Stimulated activated naive CD8-positive, alpha-beta T cell treated with anti-CD3 and anti-CD28 coated beads, Interleukin-15, Interleukin-2, amounts not matched to agents 100 ng/mL and 50 ng/mL, for 24 hours (primary cell): ENCODE data around the gene TMEM222.

Experiments
- H3K27ac Mint-ChIP-seq: one replicate; pipeline ENCODE4 v1.8.0; 2021; ENCODE audit warnings: mild to moderate bottlenecking, mixed read lengths
- H3K27me3 Mint-ChIP-seq: one replicate; pipeline ENCODE4 v1.8.0; 2021; ENCODE audit warnings: mixed read lengths
- H3K36me3 Mint-ChIP-seq: one replicate; pipeline ENCODE4 v1.8.0; 2021; ENCODE audit warnings: low read depth, mixed read lengths
- H3K4me1 Mint-ChIP-seq: one replicate; pipeline ENCODE4 v1.8.0; 2021; ENCODE audit warnings: low read depth, mixed read lengths
- H3K4me3 Mint-ChIP-seq: one replicate; pipeline ENCODE4 v1.8.0; 2021; ENCODE audit warnings: mild to moderate bottlenecking, mixed read lengths
- H3K9me3 Mint-ChIP-seq: one replicate; pipeline ENCODE4 v1.8.0; 2021; ENCODE audit warnings: mixed read lengths

TMEM222 gene

GRCh38 chr1:27300341-27301051 is 21.5 kb upstream of the TMEM222 start:
- Mint-ChIP-seq H3K4me1 (no peaks in the 10 kb centered on the region), H3K36me3 (no peaks in the 10 kb centered on the region), H3K27me3 (no peaks in the 10 kb centered on the region), H3K27ac (no peak overlapping the region), H3K9me3 (no peaks in the 10 kb centered on the region), H3K4me3 (no peak overlapping the region)

GRCh38 chr1:27301052-27301422 is 20.9 kb upstream of the TMEM222 start:
- no peaks in the 10 kb centered on the region for H3K27me3 Mint-ChIP-seq
- H3K27ac Mint-ChIP-seq: no peak overlapping the region
- H3K4me1 Mint-ChIP-seq: no peaks in the 10 kb centered on the region
- no peak overlapping the region for H3K4me3 Mint-ChIP-seq
- no peaks in the 10 kb centered on the region for H3K36me3 Mint-ChIP-seq
- H3K9me3 Mint-ChIP-seq: no peaks in the 10 kb centered on the region

- Mint-ChIP-seq H3K4me1 (no peaks in the 10 kb centered on the region), H3K36me3 (no peaks in the 10 kb centered on the region), H3K9me3 (no peaks in the 10 kb centered on the region), H3K4me3 (no peak overlapping the region), H3K27me3 (no peaks in the 10 kb centered on the region), H3K27ac (no peak overlapping the region)
Measured at GRCh38 chr1:27301582-27302199, 20.3 kb upstream of the TMEM222 start.

- no peaks in the 10 kb centered on the region for H3K27me3 Mint-ChIP-seq
- no peak overlapping the region for H3K4me3 Mint-ChIP-seq
- H3K27ac Mint-ChIP-seq: no peak overlapping the region
- H3K9me3 Mint-ChIP-seq: no peaks in the 10 kb centered on the region
- H3K36me3 Mint-ChIP-seq: no peaks in the 10 kb centered on the region
- no peaks in the 10 kb centered on the region for H3K4me1 Mint-ChIP-seq
Measured at GRCh38 chr1:27302612-27303011, 19.4 kb upstream of the TMEM222 start.

GRCh38 chr1:27303509-27303908 is 18.5 kb upstream of the TMEM222 start:
- Mint-ChIP-seq H3K36me3 (no peaks in the 10 kb centered on the region), H3K9me3 (no peaks in the 10 kb centered on the region), H3K4me1 (no peaks in the 10 kb centered on the region), H3K27ac (no peak overlapping the region), H3K27me3 (no peaks in the 10 kb centered on the region), H3K4me3 (no peak overlapping the region)

GRCh38 chr1:27306071-27306470 is 15.9 kb upstream of the TMEM222 start:
- H3K27me3 Mint-ChIP-seq: no peaks in the 10 kb centered on the region
- no peak overlapping the region for H3K27ac Mint-ChIP-seq
- H3K9me3 Mint-ChIP-seq: no peaks in the 10 kb centered on the region
- no peak overlapping the region for H3K4me3 Mint-ChIP-seq
- no peaks in the 10 kb centered on the region for H3K4me1 Mint-ChIP-seq
- H3K36me3 Mint-ChIP-seq: no peaks in the 10 kb centered on the region

- Mint-ChIP-seq H3K27me3 (no peaks in the 10 kb centered on the region), H3K27ac (no peak overlapping the region), H3K9me3 (no peaks in the 10 kb centered on the region), H3K4me3 (no peak overlapping the region), H3K4me1 (no peaks in the 10 kb centered on the region), H3K36me3 (no peaks in the 10 kb centered on the region)
Measured at GRCh38 chr1:27306892-27307761, 14.8 kb upstream of the TMEM222 start.

- Mint-ChIP-seq H3K4me3 (no peak overlapping the region), H3K4me1 (no peaks in the 10 kb centered on the region), H3K27ac (no peak overlapping the region), H3K27me3 (no peaks in the 10 kb centered on the region), H3K9me3 (no peaks in the 10 kb centered on the region), H3K36me3 (no peaks in the 10 kb centered on the region)
Measured at GRCh38 chr1:27307874-27308598, 13.9 kb upstream of the TMEM222 start.

GRCh38 chr1:27314169-27314568 is 7.8 kb upstream of the TMEM222 start:
- Mint-ChIP-seq H3K9me3 (no peaks in the 10 kb centered on the region), H3K27me3 (no peaks in the 10 kb centered on the region), H3K4me1 (no peaks in the 10 kb centered on the region), H3K4me3 (no peak overlapping the region), H3K27ac (no peak overlapping the region), H3K36me3 (no peaks in the 10 kb centered on the region)

GRCh38 chr1:27314737-27315136 is 7.2 kb upstream of the TMEM222 start:
- Mint-ChIP-seq H3K9me3 (no peaks in the 10 kb centered on the region), H3K4me1 (no peaks in the 10 kb centered on the region), H3K27ac (no peak overlapping the region), H3K36me3 (no peaks in the 10 kb centered on the region), H3K4me3 (no peak overlapping the region), H3K27me3 (no peaks in the 10 kb centered on the region)

GRCh38 chr1:27316860-27317259 is 5.1 kb upstream of the TMEM222 start:
- peaks cover 3% of the 10 kb centered on the region for H3K4me1 Mint-ChIP-seq
- H3K9me3 Mint-ChIP-seq: no peaks in the 10 kb centered on the region
- no peak overlapping the region for H3K27ac Mint-ChIP-seq
- H3K36me3 Mint-ChIP-seq: no peaks in the 10 kb centered on the region
- no peak overlapping the region for H3K4me3 Mint-ChIP-seq
- H3K27me3 Mint-ChIP-seq: no peaks in the 10 kb centered on the region

GRCh38 chr1:27318136-27318535 is 3.8 kb upstream of the TMEM222 start:
- Mint-ChIP-seq H3K27me3 (no peaks in the 10 kb centered on the region), H3K9me3 (no peaks in the 10 kb centered on the region), H3K4me1 (peaks cover 6% of the 10 kb centered on the region), H3K36me3 (no peaks in the 10 kb centered on the region), H3K4me3 (no peak overlapping the region), H3K27ac (no peak overlapping the region)

- peaks cover under 1% of the 10 kb centered on the region for H3K36me3 Mint-ChIP-seq
- peaks cover 11% of the 10 kb centered on the region for H3K4me1 Mint-ChIP-seq
- no peaks in the 10 kb centered on the region for H3K27me3 Mint-ChIP-seq
- no peak overlapping the region for H3K27ac Mint-ChIP-seq
- H3K4me3 Mint-ChIP-seq: no peak overlapping the region
- no peaks in the 10 kb centered on the region for H3K9me3 Mint-ChIP-seq
Measured at GRCh38 chr1:27318596-27318995, 3.4 kb upstream of the TMEM222 start.

- Mint-ChIP-seq H3K9me3 (no peaks in the 10 kb centered on the region), H3K27ac (peak overlapping the region; percentile 94), H3K4me3 (peak overlapping the region; percentile 96), H3K36me3 (peaks cover 34% of the 10 kb centered on the region), H3K4me1 (peaks cover 47% of the 10 kb centered on the region), H3K27me3 (no peaks in the 10 kb centered on the region)
Measured at GRCh38 chr1:27322569-27323240, 742 bp downstream of the TMEM222 start.
